Stimulated activated CD8-positive, alpha-beta memory T cell treated with anti-CD3 and anti-CD28 coated beads, Interleukin-4, amount 100 ng/mL, for 48 hours (primary cell): ENCODE data around the gene NOSIP.

ENCODE experiments used
- DNase-seq: peaks from one replicate; pipeline ENCODE4 v3.0.0-alpha.2; 2020

The NOSIP gene

GRCh38 chr19:49544154-49544553 is 36.2 kb downstream of the NOSIP start:
- no peak for DNase-seq

GRCh38 chr19:49543032-49543431 is 37.3 kb downstream of the NOSIP start:
- no peak for DNase-seq

GRCh38 chr19:49542446-49542845 is 37.9 kb downstream of the NOSIP start:
- DNase-seq, result no peak

- no peak for DNase-seq
Observed at GRCh38 chr19:49541914-49542313, 38.4 kb downstream of the NOSIP start.

- DNase-seq, result no peak
Observed at GRCh38 chr19:49539192-49539952, 41.0 kb downstream of the NOSIP start.

GRCh38 chr19:49538643-49539042 is 41.7 kb downstream of the NOSIP start:
- no peak for DNase-seq

- DNase-seq, result no peak
Observed at GRCh38 chr19:49536921-49537462, 43.4 kb downstream of the NOSIP start.

- DNase-seq, result no peak
Observed at GRCh38 chr19:49534632-49535385, 45.5 kb downstream of the NOSIP start.

- peak; percentile 90 for DNase-seq
Observed at GRCh38 chr19:49533551-49534488, 46.5 kb downstream of the NOSIP start.

GRCh38 chr19:49530708-49531107 is 49.6 kb downstream of the NOSIP start:
- DNase-seq, result no peak

GRCh38 chr19:49528211-49528771 is 52.1 kb downstream of the NOSIP start:
- no peak for DNase-seq

GRCh38 chr19:49524812-49525455 is 55.4 kb downstream of the NOSIP start:
- no peak for DNase-seq

GRCh38 chr19:49520705-49521319 is 59.5 kb downstream of the NOSIP start:
- no peak for DNase-seq

- DNase-seq, result no peak
Observed at GRCh38 chr19:49518033-49518432, 62.3 kb downstream of the NOSIP start.

- no peak for DNase-seq
Observed at GRCh38 chr19:49515767-49516166, 64.6 kb downstream of the NOSIP start.

- no peak for DNase-seq
Observed at GRCh38 chr19:49514151-49514550, 66.2 kb downstream of the NOSIP start.

- DNase-seq, result no peak
Observed at GRCh38 chr19:49513746-49514118, 66.6 kb downstream of the NOSIP start.

GRCh38 chr19:49512970-49513745 is 67.2 kb downstream of the NOSIP start:
- no peak for DNase-seq

- DNase-seq, result no peak
Observed at GRCh38 chr19:49507803-49508494, 72.4 kb downstream of the NOSIP start.

- DNase-seq, result peak; percentile 88
Observed at GRCh38 chr19:49506575-49507105, 73.7 kb downstream of the NOSIP start.
